HG03108 (cell line): ENCODE measurements around the gene ABCA10.
A peak's percentile ranks its signal among the peaks of the same experiment; 100 is the strongest.
"Not testable (repeated sequence)": the region's sequence is repeated elsewhere in the genome, so short reads cannot be mapped to it uniquely, and the experiment has no call there.

Experiments
- ATAC-seq: cut with Tn5 transposase; IDR thresholded peaks from one replicate; pipeline ENCODE4 v1.9.1; 2021; ENCODE audit warnings: moderate library complexity; ENCODE audit not compliant: unreplicated experiment

ABCA10 gene

DNA sequence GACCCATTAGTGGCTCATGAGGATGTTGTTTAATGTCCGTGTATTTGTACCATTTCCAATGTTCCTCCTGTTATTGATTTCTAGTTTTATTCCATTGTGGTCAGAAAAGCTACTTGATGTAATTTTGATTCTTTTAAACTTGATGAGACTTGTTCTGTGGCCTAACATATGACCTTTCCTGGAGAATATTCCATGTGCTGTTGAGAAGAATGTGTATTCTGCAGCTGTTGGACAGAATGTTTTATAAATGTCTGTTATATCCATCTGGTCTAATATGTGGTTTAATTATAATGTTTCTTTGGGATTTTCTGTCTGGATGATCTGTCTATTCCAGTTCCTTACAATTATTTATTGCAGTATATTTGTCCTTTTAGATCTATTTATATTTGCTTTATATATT is 2.9 kb upstream of the ABCA10 start:
- ATAC-seq, result no peak

DNA sequence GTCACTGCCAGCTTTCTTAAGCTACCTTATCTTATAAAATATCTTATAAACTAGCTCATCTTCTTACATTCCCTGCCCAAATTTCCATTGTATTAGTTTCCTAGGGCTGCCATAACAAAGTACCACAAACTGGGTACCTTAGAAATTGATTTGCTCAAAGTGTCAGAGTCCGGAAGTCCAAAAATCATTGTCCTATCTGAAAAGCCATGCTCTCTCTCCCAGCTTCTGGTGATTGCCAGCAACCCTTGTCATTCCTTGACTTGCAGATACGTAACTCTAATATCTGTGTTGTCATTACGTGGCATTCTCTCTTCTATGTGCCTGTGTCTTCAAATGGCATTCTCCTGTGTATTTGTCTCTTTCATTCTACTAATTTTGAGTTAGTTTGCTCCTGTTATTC is 2.3 kb upstream of the ABCA10 start:
- no peak for ATAC-seq

DNA sequence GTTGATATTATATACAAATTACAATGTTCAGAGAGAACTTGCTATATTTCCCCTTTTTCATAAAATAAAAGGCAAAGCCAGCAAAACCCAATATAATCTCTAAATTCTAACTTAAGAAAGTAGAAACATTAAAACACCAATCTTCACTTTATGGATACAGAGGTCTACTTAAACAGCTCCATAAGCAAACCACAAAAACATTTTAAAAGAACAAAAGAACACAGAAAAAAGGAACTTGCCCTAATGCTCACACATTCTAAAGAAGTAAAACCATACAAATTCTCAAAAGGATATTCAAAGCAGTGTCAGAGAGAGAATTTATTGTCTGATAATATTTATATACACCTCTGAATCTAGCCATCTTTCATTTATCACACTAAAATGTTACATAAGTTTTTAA is 606 bp downstream of the ABCA10 start:
- no peak for ATAC-seq

DNA sequence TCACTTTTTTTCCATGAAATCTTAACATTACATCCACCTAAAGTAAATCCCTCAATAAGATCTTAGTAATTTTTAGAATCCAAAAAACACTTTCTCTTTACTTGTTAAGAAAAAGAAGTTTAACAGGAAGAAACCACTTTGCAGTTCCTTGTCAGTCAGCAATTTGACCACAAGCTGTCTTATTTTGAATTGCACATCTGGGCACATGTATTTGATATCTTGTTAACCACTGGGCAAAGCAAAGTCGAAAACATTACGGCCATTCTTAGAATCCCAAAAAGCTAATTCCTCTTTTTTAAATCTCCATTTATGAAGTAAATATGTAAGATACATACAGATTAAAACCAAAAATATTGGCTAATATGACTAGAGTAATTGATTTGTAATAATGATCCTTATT is 1.1 kb downstream of the ABCA10 start:
- ATAC-seq, result no peak

DNA sequence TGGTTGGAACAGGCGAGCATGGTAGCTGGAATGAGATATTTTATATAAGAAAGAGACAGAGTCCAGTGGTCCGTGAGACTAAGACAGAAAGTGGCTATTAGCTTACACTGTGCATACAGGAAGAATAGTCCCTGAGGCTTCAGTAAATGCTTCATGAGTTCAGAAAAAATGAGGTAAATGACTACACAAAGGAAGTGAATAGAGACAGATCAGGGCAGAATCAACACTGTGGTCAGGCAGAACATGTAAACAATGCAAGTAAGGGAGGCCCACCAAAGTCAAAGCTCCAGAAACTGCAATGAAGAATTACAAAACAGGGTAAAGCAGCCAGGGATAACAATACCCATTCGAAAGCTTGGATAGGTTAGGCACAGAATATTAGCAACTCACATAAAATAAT is 4.8 kb downstream of the ABCA10 start:
- peak; percentile 90 for ATAC-seq

DNA sequence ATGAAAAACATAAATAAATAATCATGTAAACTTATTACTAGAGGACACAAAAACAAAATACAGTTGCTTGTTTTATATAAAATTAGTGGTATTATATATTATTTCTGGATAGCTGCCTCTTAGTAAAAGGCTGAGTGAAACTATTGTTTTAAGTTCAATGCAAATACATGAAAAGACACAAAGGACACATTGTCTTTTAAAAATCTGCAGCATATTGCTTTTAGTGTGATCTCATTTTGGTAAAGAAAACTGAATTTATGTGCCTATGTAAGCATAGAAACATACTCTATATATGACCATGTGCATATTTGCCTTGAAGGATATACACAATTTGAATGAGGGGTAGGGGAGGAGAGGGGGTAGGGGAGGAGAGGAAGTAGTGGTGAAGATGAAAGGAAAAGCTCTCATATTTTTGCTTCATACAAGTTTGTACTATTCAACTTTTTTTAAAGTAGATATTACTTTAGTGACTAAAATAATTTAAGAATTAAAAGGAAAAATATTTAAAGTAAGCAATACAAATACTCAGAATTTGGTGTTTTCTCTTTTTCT is 5.8 kb downstream of the ABCA10 start:
- no peak for ATAC-seq

DNA sequence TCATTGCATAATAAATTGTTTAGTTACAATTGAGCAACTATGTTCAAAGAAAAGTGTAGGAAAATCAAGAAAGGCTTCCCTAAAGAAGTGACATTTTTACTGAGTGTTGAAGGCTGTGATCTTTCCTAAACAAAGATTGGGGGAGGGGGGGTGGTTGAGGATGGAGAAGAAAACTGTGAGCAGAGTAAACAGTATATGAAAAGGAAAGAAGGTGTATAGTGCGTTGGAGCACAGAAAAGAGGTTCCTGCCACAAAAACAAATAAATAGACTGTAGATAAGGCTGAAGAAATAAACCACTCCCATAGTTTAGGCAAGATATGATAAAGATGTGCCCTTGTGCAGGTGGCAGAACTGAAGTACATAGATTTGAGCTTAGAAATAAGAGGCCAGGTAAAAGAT is 8.5 kb downstream of the ABCA10 start:
- ATAC-seq, result no peak

DNA sequence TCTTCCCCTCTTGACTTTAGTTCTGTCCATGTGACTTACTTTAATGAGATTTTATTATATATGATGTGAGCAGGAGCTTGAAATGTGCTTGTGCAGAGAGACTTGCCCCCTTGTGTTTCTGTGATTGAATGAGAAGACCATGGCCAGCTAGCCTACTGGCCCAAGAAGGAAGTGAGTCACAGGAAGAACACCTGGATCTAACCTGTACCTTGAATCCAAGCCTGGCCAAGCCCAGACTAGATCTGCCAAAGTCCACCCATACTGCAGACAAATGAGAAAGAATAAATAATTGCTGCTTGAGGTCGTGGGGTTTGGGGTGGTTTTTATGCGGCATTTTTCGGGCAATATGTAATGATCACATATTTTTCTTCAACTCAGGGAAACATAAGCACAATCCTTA is 9.6 kb downstream of the ABCA10 start:
- ATAC-seq, result no peak

DNA sequence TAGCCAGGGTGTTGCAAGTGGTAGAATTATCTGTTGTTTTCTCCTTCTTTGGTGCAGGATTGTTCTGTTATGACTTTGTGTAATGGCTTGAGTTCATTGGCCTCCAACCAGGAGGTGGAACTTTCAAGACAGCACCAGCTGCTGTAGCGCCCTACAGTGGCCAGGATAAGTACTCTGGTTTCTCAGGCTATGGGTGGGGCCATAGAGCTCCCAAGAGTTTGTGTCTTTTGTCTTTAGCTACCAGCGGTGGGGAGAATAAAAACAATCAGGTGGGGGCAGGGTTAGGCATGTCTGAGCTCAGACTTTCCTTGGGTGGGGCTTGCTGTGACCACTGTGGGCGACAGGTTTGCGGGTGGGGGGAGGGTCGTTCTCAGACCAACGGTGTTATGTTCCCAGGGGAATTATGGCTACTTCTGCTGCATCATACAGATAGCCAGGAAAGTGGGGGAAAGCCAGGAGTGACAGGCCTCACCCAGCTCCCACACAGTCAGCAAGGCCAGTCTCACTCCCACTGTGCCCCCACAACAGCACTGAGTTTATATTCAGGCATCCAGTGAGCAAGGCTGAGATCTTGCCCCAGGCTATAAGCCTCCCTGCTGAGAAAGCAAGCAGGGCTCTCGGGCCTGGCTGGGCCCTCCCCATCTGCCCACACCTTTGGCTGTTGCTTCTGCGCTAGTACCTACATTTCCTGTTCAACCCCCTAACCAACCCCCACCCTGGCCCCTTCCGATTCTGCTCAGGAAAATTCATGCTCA is 15.4 kb downstream of the ABCA10 start:
- no peak for ATAC-seq

DNA sequence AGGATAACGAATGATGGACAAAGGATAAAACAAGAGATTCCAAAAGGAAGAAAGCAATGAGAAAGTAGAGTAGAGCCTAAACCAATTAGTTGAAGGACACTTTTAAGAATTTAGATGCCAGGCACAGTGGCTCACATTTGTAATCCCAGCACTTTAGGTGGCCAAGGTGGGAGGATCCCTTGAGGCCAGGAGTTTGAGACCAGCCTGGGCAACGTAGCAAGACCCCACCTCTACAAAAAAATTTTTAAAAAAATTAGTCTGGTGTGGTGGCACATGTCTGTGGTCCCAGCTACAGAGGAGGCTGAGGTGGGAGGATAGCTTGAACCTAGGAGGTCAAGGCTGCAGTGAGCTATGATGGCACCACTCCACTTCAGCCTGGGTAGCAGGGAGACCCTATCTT is 20.0 kb downstream of the ABCA10 start:
- ATAC-seq, result no peak

DNA sequence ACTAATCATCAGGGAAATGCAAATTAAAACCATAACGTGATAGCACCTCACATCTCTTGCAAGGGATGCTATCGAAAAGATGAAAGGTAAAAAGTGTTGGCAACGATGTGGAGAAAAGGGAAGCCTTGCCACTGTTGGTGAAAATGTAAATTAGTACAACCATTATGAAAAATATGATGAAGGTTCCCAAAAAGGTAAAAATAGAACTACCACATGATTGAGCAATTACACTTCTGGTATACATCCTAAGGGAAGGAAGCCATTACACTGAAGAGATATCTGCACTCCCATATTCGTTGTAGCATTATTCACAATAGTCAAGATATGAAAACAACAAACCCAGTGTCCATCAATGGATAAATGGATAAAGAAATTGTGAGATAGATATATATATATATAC is 21.5 kb downstream of the ABCA10 start:
- ATAC-seq, result no peak

DNA sequence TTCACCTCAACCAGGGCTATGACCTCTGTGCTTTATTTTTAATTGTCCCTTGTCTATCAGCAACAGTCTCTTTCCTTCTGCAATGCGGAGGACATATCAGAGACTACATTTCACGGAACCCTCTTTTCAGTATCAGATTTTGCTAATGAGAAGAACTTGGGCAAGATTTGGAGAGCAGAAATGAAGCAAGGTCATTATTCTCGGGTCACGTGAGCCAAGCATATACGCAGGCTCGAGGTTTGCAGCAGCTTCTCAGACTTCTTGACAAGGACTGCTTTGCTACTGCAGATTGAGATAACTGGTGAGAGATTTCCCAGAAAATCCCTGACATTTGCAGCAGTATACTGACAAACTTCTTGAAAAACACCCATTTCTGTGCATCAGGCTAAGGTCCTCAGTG is 30.4 kb downstream of the ABCA10 start:
- ATAC-seq, result no peak

DNA sequence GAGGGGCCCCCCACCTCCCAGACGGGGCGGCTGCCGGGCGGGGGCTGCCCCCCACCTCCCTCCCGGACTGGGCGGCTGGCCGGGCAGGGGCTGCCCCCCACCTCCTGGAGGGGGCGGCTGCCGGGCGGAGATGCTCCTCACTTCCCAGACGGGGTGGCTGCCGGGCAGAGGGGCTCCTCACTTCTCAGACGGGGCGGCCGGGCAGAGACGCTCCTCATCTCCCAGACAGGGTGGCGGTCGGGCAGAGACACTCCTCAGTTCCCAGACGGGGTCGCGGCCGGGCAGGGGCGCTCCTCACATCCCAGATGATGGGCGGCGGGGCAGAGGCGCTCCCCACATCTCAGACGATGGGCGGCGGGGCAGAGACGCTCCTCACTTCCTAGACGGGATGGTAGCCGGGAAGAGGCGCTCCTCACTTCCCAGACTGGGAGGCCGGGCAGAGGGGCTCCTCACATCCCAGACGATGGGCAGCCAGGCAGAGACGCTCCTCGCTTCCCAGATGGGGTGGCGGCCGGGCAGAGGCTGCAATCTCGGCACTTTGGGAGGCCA is 32.4 kb downstream of the ABCA10 start:
- not testable (repeated sequence) for ATAC-seq

DNA sequence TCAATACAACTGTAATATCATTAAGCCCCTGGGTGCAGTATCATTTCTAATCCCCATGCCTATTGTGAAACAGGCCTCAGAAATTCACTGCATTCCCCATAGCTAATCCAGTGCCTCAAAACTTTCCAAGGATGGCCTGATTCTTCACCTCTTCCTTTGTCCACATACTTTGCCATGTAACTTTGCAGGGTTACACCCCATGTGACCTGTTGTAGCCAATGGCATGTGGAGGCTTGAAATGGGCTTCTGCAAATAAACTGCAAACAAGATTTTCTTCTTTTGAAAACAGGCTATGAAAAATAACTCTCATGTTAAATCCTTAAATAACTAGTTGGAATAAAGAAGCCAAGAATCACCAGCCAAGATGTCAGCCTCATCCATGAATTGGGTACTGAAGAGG is 35.9 kb downstream of the ABCA10 start:
- ATAC-seq, result no peak

DNA sequence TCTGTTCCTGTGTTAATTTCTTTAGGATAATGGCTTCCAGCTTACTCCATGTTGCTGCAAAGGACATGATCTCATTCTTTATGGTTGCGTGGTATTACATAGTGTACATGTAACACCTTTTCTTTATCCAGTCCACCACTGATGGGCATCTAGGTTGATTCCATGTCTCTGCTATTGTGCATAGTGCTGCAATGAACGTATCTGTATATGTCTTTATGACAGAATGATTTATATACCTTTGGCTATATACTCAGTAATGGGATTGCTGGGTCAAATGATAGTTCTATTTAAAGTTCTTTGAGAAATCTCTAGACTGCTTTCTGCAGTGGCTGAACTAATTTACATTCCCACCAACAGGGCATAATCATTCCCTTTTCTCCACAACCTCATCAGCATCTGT is 39.8 kb downstream of the ABCA10 start:
- ATAC-seq, result no peak

DNA sequence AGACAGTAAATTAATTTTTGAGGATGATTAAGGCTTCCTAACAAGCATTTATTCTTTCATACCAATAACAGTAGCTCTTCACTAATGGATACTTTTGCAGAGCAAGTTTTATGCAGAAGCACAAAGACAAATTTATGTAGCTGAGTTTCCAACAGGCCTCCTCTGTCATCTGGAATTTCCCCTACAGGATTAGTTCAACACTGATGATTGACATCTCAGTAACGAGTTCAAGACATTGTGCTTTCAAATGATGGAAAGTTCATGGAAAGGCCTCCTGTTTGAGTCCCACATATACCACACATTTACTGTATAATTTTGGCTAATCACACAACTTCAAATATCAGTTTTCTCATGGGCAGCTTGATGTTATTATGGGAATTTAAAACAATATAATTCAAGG is 40.6 kb downstream of the ABCA10 start:
- no peak for ATAC-seq

DNA sequence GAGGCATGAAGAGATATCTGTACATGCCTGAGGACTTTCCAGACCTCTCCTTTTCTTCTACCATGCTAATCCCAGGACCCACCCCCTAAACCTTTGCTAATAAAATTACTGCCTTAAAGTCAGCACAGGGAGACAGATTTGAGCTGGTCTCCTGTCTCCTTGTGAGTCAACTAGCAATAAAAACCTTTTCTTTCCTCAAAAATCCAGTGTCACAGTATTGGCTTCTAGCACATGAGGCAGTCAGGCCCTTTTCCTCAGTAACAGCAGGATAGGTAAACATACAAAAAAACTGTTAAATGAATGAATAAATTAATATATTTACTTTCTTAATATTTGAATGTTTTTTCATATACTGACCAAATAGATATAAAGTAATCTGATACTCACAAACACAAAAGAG is 41.3 kb downstream of the ABCA10 start:
- ATAC-seq, result no peak

DNA sequence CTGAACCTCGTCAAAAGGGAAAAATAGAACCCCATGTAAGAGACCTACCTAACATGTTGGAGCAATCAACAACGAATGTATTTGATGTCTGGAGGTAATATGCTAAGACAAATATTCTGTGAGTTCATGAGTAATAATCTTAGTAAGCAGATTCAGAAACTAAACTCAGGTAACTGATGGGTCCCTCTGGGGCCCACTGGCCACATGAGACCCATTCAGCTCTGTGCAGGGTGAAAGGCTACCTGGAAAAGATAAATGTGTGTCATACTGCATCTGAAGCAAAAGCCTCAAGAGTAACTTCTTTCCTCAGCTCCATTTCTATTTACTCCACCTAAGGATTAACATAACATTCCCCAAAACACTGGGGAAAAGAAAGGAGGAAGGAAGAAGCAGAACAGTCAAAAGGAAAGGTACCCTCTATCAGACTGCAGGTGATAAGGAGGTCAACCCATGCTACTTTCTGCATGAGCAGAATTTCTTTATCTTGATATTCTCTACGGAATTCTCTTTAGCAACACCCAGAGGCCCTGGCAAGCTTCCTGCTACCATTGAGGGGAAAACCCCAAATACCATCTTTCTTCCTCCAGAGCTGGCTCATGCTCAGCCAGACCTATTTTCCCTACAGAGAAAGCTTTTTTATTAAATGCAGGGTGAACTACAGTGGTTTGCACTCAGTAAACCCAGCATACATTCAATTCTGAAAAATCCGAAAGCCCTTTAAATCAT is 49.2 kb downstream of the ABCA10 start:
- ATAC-seq, result no peak

DNA sequence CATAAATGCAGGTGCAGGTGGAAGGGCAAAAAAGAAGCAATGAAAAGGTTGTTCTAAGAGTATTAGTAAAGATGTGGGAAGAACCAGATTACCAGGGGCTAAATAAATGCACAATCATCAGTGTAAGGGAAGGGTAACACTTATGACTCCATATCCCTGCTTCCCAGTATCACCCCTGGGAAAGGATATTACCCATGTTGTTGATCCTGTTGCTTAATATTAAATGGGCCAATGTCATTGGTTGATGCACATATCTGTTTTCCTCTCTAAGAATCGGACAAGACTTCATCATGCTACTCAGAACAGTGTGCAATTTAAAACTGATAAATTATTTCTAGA is 52.2 kb downstream of the ABCA10 start:
- no peak for ATAC-seq

DNA sequence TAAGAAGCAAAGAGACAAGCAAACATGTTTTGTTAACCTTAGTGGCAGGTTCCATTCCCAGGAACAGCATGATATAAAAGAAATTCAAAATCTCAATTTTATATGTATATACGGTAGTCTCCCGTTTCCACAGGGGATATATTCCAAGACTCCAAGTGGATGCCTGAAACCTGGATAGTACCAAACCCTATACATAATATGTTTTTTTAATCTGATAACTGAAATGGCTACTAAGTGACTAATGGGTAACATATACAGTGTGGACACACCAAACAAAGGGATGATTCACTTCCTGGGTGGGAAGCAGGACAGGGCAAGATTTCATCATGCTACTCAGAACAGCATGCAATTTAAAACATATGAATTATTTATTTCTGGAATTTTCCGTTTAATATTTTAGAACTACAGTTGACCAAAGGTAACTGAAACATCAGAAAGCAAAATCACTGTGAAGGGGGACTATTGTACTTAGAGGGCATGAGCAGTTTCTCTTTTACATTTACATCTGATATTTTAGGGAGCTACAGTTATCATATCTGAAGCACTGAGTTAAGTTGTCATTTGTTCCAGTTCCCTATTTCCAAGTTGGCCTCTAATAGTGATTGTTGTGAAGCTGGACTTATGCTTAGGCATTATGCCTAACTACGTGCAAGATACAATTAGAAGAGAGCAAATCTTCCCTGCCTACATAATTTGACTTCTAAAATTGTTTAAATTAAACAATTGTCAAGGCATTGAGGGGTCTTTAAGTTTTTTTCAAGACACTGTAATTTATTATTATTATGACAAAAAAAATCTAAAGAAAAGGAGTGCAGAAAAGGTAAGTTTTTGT is 52.8 kb downstream of the ABCA10 start:
- ATAC-seq, result no peak

DNA sequence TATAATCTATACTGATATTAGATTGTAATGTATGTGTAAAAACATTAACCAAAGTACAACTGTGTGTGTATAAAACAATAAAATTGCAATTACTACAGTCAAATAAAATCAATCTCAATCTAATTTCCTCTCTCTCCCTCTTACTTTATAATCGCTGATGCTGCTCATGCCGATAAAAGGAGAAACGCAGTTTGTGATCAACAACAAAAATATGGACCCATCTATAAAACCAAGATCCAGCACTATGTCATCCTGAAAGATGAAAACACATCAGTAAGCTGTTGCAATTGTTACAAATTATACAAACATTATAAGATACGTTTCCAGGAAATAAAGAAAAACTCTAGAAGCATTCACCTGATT is 53.4 kb downstream of the ABCA10 start:
- no peak for ATAC-seq
